SK-N-MC (cell line): ENCODE results near the gene ESRRB.

Experiments used
- DNase-seq: peaks from one replicate; pipeline ENCODE4 v3.0.0-alpha.2; 2011; ENCODE audit warnings: low read depth, low spot score
- H3K27ac ChIP-seq: fragments of 200-600 bp; sonication (generic); 2 replicates; pipeline ENCODE4 v1.5.1; 2016; ENCODE audit warnings: mixed run types
- H3K36me3 ChIP-seq: fragments of 200-600 bp; sonication (generic); 2 replicates; pipeline ENCODE4 v1.6.1; 2017; ENCODE audit warnings: antibody characterized with exemption, low read length, mixed read lengths; ENCODE audit not compliant: insufficient read depth
- H3K4me3 ChIP-seq: fragments of 200-600 bp; sonication (generic); 2 replicates; pipeline ENCODE4 v1.5.1; 2016
- H3K9ac ChIP-seq: fragments of 200-600 bp; sonication (generic); 2 replicates; pipeline ENCODE4 v1.8.0; 2017; ENCODE audit warnings: mixed run types, mixed read lengths; ENCODE audit not compliant: insufficient read length
- H3K9me3 ChIP-seq: fragments of 200-600 bp; sonication (generic); 2 replicates; pipeline ENCODE4 v1.6.1; 2017; ENCODE audit warnings: low read depth, mild to moderate bottlenecking, antibody characterized with exemption, low read length, moderate library complexity, mixed read lengths
- EZH2 ChIP-seq: fragments of 200-600 bp; sonication (generic); IDR thresholded peaks from one replicate; pipeline ENCODE4 v1.6.1; 2017; ENCODE audit warnings: antibody characterized with exemption
- FOXP2 ChIP-seq: optimal IDR thresholded peaks from 2 replicates; pipeline ENCODE3; 2011; ENCODE audit warnings: mild to moderate bottlenecking, moderate library complexity; ENCODE audit not compliant: insufficient read depth; ENCODE audit errors: extremely low read length, control extremely low read depth
- POLR2AphosphoS5 ChIP-seq: IDR thresholded peaks from 2 replicates; pipeline ENCODE4 v1.6.1; 2012; ENCODE audit warnings: mild to moderate bottlenecking, low read depth, low read length, borderline replicate concordance

Gene ESRRB

GRCh38 chr14:76484355-76484754, 108.4 kb downstream of the ESRRB start:
- no peak overlapping the region for H3K9ac ChIP-seq
- H3K4me3 ChIP-seq, result no peak overlapping the region
- H3K36me3 ChIP-seq, result no peaks in the 10 kb centered on the region
- TF ChIP-seq EZH2, result no peak
- TF ChIP-seq POLR2AphosphoS5, result no peak
- no peak for TF ChIP-seq FOXP2
- H3K9me3 ChIP-seq, result no peaks in the 10 kb centered on the region
- H3K27ac ChIP-seq, result no peak overlapping the region
- no peak for DNase-seq

GRCh38 chr14:76486251-76486743, 110.4 kb downstream of the ESRRB start:
- TF ChIP-seq POLR2AphosphoS5 (peak; percentile 58; the same call in 1 of the 2 replicates), FOXP2 (no peak)
- no peak overlapping the region for H3K27ac ChIP-seq
- H3K4me3 ChIP-seq, result no peak overlapping the region
- no peaks in the 10 kb centered on the region for H3K36me3 ChIP-seq
- no peaks in the 10 kb centered on the region for H3K9me3 ChIP-seq
- DNase-seq, result peak; percentile 18
- no peak overlapping the region for H3K9ac ChIP-seq

- H3K4me3 ChIP-seq, result no peak overlapping the region
These were observed 112.6 kb downstream of the ESRRB start for GRCh38 chr14:76488551-76488950.

GRCh38 chr14:76489667-76490066, 113.7 kb downstream of the ESRRB start:
- Histone ChIP-seq H3K9me3 (no peaks in the 10 kb centered on the region), H3K27ac (no peak overlapping the region), H3K36me3 (no peaks in the 10 kb centered on the region; the same call in 1 of the 2 replicates), H3K4me3 (no peak overlapping the region), H3K9ac (no peak overlapping the region)
- no peak for DNase-seq
- TF ChIP-seq FOXP2 (no peak), EZH2 (no peak), POLR2AphosphoS5 (no peak)

More at GRCh38 chr14:76488551-76488950, 112.6 kb downstream of the ESRRB start:
- H3K9ac ChIP-seq, result no peak overlapping the region
- TF ChIP-seq EZH2 (no peak), FOXP2 (no peak), POLR2AphosphoS5 (no peak)
- H3K9me3 ChIP-seq, result no peaks in the 10 kb centered on the region
- H3K36me3 ChIP-seq, result no peaks in the 10 kb centered on the region
- DNase-seq, result no peak
- H3K27ac ChIP-seq, result no peak overlapping the region

GRCh38 chr14:76490111-76490510, 114.2 kb downstream of the ESRRB start:
- Histone ChIP-seq H3K9ac (no peak overlapping the region), H3K9me3 (no peaks in the 10 kb centered on the region), H3K4me3 (no peak overlapping the region), H3K27ac (no peak overlapping the region), H3K36me3 (no peaks in the 10 kb centered on the region; the same call in 1 of the 2 replicates)
- no peak for DNase-seq
- TF ChIP-seq EZH2 (no peak), POLR2AphosphoS5 (no peak), FOXP2 (no peak)

- no peak overlapping the region for H3K4me3 ChIP-seq
- TF ChIP-seq FOXP2 (no peak), EZH2 (no peak), POLR2AphosphoS5 (no peak)
- no peak overlapping the region for H3K9ac ChIP-seq
- H3K27ac ChIP-seq, result no peak overlapping the region
- no peaks in the 10 kb centered on the region for H3K9me3 ChIP-seq
- H3K36me3 ChIP-seq, result no peaks in the 10 kb centered on the region; the same call in 1 of the 2 replicates
- DNase-seq, result no peak
These were observed 114.8 kb downstream of the ESRRB start for GRCh38 chr14:76490735-76491134.

- H3K9me3 ChIP-seq, result no peaks in the 10 kb centered on the region
- no peak overlapping the region for H3K27ac ChIP-seq
- no peak overlapping the region for H3K4me3 ChIP-seq
- TF ChIP-seq POLR2AphosphoS5 (no peak), FOXP2 (no peak), EZH2 (no peak)
- DNase-seq, result no peak
- H3K9ac ChIP-seq, result no peak overlapping the region
- H3K36me3 ChIP-seq, result no peaks in the 10 kb centered on the region; the same call in 1 of the 2 replicates
These were observed 115.4 kb downstream of the ESRRB start for GRCh38 chr14:76491172-76491930.

- no peak overlapping the region for H3K27ac ChIP-seq
- TF ChIP-seq POLR2AphosphoS5, result no peak
- TF ChIP-seq EZH2, result no peak
- TF ChIP-seq FOXP2, result no peak
- H3K36me3 ChIP-seq, result no peaks in the 10 kb centered on the region; the same call in 1 of the 2 replicates
These were observed 120.0 kb downstream of the ESRRB start for GRCh38 chr14:76495983-76496382.

More at GRCh38 chr14:76495983-76496382, 120.0 kb downstream of the ESRRB start:
- H3K4me3 ChIP-seq, result no peak overlapping the region
- H3K9me3 ChIP-seq, result no peaks in the 10 kb centered on the region
- no peak overlapping the region for H3K9ac ChIP-seq
- no peak for DNase-seq
